Activated CD8-positive, alpha-beta memory T cell treated with anti-CD3 and anti-CD28 coated beads for 48 hours (primary cell): ENCODE measurements around the gene ADGRA1.
"Not testable (repeated sequence)": the region's sequence is repeated elsewhere in the genome, so short reads cannot be mapped to it uniquely, and the experiment has no call there.

Experiments used
- DNase-seq, 3 experiments: peaks; one replicate each; pipeline ENCODE4 v3.0.0-alpha.2; 2020; ENCODE audit warnings: low read depth in 2 of 3, low spot score in 2 of 3

Gene ADGRA1

DNA sequence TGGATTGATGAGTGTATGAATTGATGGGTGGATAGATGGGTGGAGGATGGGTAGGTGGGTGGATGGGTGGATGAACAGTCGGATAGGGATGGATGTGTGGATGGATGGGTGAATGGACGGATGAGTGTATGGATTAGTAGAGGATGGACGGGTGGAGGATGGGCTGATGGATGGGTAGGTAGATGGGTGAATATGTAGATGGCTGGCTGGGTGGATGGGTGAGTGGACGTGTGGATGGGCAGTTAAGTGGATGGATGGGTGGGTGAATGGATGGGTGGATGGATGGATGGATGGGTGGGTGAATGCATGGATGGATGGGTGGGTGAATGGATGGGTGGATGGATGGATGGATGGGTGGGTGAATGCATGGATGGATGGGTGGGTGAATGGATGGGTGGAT, 87.9 kb downstream of the ADGRA1 start:
- DNase-seq = not testable (repeated sequence)

- no peak for DNase-seq
Observed at GRCh38 chr10:133176546-133176945, 88.8 kb downstream of the ADGRA1 start.

DNA sequence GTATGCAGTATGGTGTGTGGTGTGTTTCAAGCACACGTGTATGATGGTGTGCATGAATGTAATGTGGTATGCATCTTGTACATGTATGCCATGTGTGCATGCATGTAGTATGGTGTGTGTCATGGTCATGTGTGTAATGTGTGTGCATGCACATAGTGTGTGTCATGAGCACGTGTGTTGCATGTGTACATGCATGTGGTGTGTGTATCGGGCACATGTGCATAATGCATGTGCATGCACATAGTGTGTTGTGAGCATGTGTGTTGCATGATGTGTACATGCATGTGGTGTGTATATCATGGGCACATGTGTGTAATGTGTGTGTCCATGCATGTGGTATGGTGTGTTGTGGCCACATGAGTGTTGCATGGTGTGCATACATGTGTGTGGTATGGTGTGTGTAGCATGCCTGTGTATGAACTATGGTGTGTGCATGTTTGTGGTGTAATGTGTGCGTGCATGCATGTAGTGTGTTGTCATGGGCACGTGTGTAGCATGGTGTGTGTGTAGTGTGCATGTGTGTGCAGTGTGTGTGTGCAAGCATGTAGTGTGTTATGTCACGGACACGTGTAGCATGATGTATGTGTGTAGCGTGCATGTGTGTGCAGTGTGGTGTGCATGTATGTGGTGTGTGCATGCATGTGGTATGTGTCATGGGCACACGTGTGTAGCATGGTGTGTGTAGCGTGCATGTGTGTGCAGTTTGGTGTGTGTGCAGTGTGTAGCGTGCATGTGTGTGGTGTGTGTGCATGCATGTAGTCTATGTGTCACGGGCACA, 89.8 kb downstream of the ADGRA1 start:
- DNase-seq = no peak

GRCh38 chr10:133178357-133179127, 90.8 kb downstream of the ADGRA1 start:
- DNase-seq = no peak

GRCh38 chr10:133179128-133179520, 91.4 kb downstream of the ADGRA1 start:
- no peak for DNase-seq

DNA sequence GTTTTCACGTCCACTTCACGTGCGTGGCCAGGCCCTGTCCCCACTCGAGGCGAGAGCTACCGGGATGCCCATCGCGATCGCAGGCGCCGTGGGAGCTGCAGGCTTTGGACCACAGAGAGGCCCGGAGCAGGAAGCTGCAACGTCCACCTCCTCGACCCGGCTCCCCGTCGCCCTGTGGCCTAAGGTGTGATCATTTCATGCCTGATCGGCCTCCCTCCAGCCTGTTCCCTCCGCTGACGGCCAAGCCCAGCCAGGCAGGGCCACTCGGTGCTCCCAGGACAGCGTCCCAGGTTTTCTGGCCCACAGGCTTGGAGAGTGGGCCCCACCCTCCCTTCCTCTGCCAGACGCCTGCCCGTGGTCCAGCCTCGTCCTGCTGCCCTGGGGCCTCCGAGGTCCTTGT, 91.9 kb downstream of the ADGRA1 start:
- DNase-seq = no peak

DNA sequence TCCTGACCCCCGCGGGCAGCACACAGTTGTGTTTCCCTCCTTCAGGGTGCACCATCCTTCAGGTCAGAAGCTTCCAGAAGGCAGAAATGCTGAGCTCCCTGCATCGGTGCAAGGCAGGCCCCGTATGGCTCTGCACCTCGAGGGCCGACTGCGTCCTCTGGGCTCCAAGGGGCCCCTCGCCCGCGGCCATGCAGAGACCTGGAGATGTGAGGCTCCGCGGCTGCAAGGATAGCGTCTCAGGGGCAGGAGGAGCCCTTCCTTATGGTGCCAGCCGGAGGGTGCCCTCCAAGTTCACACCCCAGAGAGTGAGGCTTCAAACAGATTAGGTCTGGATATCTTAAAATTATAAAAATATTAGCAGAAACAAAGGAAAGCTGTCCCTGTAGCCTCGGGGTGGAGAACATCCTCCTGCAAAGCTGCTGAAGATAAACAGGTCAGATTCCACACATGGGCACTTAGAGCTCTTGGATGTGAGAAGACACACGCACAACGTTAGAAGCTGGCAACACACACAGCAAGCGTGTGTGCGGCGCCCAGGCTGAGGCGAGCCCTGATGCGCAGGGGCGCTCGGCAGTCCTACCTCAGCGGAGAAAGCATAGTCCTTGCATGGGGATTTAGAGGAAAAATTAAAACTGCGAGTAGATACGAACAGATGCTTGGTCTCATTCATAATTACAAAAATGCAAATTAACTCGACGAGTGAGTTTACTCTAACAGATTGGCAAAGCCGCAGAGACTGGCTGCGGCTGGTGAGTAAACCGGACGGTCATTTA, 92.7 kb downstream of the ADGRA1 start:
- no peak for DNase-seq

GRCh38 chr10:133180965-133181639, 93.4 kb downstream of the ADGRA1 start:
- no peak for DNase-seq
